ENCODE data around the gene TTLL10. TPM values are rescaled to one million over a fixed set of nuclear protein-coding genes. Genes with fewer than 3 reads are reported as not detected.
A peak's percentile ranks its signal among the peaks of the same experiment; 100 is the strongest.

The TTLL10 gene
- polyA plus RNA-seq, 1 donor from 2014 or later, result not detected

DNA sequence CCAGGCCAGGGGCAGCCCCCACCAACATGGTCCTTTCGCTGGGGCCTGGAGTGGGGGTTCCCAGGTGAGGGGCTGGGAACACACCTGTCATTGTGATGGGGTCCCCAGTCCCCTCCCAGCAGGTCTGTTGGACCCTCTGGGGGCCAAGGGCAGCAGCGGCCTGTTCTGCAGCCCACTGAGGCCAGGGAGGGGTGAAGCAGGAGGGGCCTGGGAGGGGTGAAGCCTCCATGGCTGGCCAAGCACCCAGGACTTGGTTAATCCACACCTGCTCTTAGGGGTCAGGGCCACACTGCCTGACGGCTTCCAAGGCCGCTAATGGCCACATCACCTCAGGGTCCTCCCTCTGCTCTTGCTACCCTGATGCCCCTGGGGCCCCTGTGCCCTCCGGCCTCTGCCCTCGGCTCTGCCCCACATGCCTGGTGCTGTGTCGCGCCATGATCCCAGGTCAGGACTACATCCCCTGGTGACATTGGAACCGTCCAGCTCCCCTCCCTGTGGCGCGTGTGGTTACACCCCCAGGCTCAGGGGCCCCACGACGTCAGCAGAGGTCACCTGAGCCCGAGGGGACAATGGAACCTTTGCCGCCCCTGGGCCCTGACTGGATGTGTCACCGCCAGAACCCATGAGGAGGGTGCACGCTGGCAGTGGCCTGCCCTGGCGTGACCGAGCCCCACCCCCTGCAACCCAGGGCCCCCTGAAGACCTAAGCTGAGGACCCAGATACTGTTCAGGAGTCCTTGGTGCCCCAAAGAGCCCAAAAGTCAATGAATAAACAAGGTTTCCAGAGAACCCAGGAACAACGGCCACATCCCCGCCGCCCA, 25.7 kb downstream of the TTLL10 start:
- Histone ChIP-seq H3K9ac (ENCODE audit: low read length) (no peak overlapping the region), H2AFZ (ENCODE audit: low read depth, low read length) (no peak overlapping the region), H3K27me3 (ENCODE audit: insufficient read depth, low read depth, low read length) (peaks cover 7% of the 10 kb centered on the region), H3K4me2 (ENCODE audit: low read length) (no peak overlapping the region), H3K9me3 (ENCODE audit: low read length) (no peaks in the 10 kb centered on the region), H4K20me1 (ENCODE audit: insufficient read depth) (no peaks in the 10 kb centered on the region), H3K27ac (ENCODE audit: low read length) (no peak overlapping the region), H3K4me3 (ENCODE audit: low read length) (no peak overlapping the region), H3K79me2 (replicated peaks; ENCODE audit: insufficient read depth, low read length) (no peaks in the 10 kb centered on the region), H3F3A (ENCODE audit: insufficient read depth, low read length, poor library complexity, severe bottlenecking) (no peaks in the 10 kb centered on the region), H3K9me2 (ENCODE audit: insufficient read depth, low read length) (no peaks in the 10 kb centered on the region), H3K36me3 (ENCODE audit: insufficient read depth, low read length) (no peaks in the 10 kb centered on the region)
- TF ChIP-seq POLR2AphosphoS5 (IDR thresholded peaks at IDR 0.05), result no peak
- no peak for TF ChIP-seq TAF1 (IDR thresholded peaks at IDR 0.05; ENCODE audit: low read depth)

GRCh38 chr1:1199961-1200875, 26.5 kb downstream of the TTLL10 start:
- H2AFZ ChIP-seq (ENCODE audit: low read depth, low read length), result no peak overlapping the region
- no peak overlapping the region for H3K27ac ChIP-seq (ENCODE audit: low read length)
- peak overlapping the region; percentile 38 for H3K9ac ChIP-seq (ENCODE audit: low read length)
- H3F3A ChIP-seq (ENCODE audit: insufficient read depth, low read length, poor library complexity, severe bottlenecking), result no peaks in the 10 kb centered on the region
- no peaks in the 10 kb centered on the region for H3K9me2 ChIP-seq (ENCODE audit: insufficient read depth, low read length)
- peaks cover 7% of the 10 kb centered on the region for H3K27me3 ChIP-seq (ENCODE audit: insufficient read depth, low read depth, low read length)
- peak overlapping the region; percentile 56 for H3K4me3 ChIP-seq (ENCODE audit: low read length)
- H3K9me3 ChIP-seq (ENCODE audit: low read length), result no peaks in the 10 kb centered on the region
- no peaks in the 10 kb centered on the region for H4K20me1 ChIP-seq (ENCODE audit: insufficient read depth)
- TF ChIP-seq EP300 (conservative IDR thresholded peaks at IDR 0.05; ENCODE audit: poor library complexity, severe bottlenecking), result no peak
- TF ChIP-seq, protein P1, sequence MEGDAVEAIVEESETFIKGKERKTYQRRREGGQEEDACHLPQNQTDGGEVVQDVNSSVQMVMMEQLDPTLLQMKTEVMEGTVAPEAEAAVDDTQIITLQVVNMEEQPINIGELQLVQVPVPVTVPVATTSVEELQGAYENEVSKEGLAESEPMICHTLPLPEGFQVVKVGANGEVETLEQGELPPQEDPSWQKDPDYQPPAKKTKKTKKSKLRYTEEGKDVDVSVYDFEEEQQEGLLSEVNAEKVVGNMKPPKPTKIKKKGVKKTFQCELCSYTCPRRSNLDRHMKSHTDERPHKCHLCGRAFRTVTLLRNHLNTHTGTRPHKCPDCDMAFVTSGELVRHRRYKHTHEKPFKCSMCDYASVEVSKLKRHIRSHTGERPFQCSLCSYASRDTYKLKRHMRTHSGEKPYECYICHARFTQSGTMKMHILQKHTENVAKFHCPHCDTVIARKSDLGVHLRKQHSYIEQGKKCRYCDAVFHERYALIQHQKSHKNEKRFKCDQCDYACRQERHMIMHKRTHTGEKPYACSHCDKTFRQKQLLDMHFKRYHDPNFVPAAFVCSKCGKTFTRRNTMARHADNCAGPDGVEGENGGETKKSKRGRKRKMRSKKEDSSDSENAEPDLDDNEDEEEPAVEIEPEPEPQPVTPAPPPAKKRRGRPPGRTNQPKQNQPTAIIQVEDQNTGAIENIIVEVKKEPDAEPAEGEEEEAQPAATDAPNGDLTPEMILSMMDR (IDR thresholded peaks at IDR 0.05; ENCODE audit: poor library complexity, severe bottlenecking), result no peak
- no peak for TF ChIP-seq RAD21 (conservative IDR thresholded peaks at IDR 0.05)
- TF ChIP-seq MXI1 (conservative IDR thresholded peaks at IDR 0.05; ENCODE audit: poor library complexity, severe bottlenecking), result no peak
- TF ChIP-seq TAF1 (IDR thresholded peaks at IDR 0.05; ENCODE audit: low read depth), result no peak
- TF ChIP-seq POLR2AphosphoS5 (IDR thresholded peaks at IDR 0.05), result no peak
- no peak for TF ChIP-seq REST (IDR thresholded peaks at IDR 0.05; ENCODE audit: borderline replicate concordance)
- TF ChIP-seq EZH2 (IDR thresholded peaks at IDR 0.05; ENCODE audit: borderline replicate concordance, insufficient read depth, low read length, poor library complexity, severe bottlenecking), result no peak
- TF ChIP-seq SMC3 (conservative IDR thresholded peaks at IDR 0.05; ENCODE audit: poor library complexity), result no peak
- H3K36me3 ChIP-seq (ENCODE audit: insufficient read depth, low read length), result no peaks in the 10 kb centered on the region
- no peaks in the 10 kb centered on the region for H3K79me2 ChIP-seq (replicated peaks; ENCODE audit: insufficient read depth, low read length)
- no peak overlapping the region for H3K4me2 ChIP-seq (ENCODE audit: low read length)
